ENCODE results near the gene FLAD1.

FLAD1 gene

GRCh38 chr1:154982897-154983648 is at the start of gene FLAD1:
Gene FLAD1 (plus strand): TSS chr1:154983344. CDS start chr1:154983695, 351 bp downstream.
- DNase-seq (ENCODE audit: low spot score) (peak; percentile 99), FAIRE-seq (peak; percentile 88)

GRCh38 chr1:154934358-154934948 is 48.7 kb upstream of the FLAD1 start:
- FAIRE-seq (no peak), DNase-seq (ENCODE audit: low spot score) (no peak)

GRCh38 chr1:154935749-154936554 is 47.2 kb upstream of the FLAD1 start:
- FAIRE-seq (no peak), DNase-seq (ENCODE audit: low spot score) (no peak)

DNA sequence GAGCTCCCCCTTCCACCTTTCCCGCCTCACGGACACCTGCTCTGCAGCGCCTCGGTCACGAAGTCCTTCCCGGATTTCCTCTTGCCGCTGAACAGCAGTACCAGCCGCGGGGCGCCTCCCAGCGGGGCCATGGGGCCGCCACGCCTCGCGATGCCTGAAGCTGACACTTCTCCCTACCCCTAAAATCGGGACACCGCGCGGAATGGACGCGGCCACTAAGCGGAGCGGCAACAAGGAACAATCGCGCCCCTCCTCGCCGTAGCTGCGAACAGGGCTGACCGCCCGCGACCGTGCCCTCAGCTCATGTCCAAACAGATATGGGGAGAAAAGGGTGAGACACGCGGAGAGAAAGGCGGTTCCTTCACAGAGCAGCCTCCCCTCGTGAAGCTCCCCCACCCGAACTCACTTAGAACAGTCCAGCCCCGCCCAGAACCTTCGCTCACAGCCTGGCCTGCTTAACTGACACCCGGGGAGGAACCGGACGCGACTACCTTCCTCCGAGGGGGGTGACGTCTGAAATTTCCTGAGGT is 46.5 kb upstream of the FLAD1 start, which contains the start of gene PMVK:
Gene PMVK (minus strand): TSS at position 165 of the 530 bp plus-strand sequence. CDS start 34 bp downstream, at position 131.
- FAIRE-seq (no peak), DNase-seq (ENCODE audit: low spot score) (peak; percentile 84)

- no peak for FAIRE-seq
- DNase-seq (ENCODE audit: low spot score), result peak; percentile 79
Observed at GRCh38 chr1:154937085-154937987, 45.8 kb upstream of the FLAD1 start.

GRCh38 chr1:154937988-154938386 is 45.2 kb upstream of the FLAD1 start:
- no peak for DNase-seq (ENCODE audit: low spot score)
- no peak for FAIRE-seq

GRCh38 chr1:154938604-154939399 is 44.3 kb upstream of the FLAD1 start:
- DNase-seq (ENCODE audit: low spot score), result no peak
- no peak for FAIRE-seq

GRCh38 chr1:154940213-154940560 is 43.0 kb upstream of the FLAD1 start:
- FAIRE-seq (no peak), DNase-seq (ENCODE audit: low spot score) (no peak)

DNA sequence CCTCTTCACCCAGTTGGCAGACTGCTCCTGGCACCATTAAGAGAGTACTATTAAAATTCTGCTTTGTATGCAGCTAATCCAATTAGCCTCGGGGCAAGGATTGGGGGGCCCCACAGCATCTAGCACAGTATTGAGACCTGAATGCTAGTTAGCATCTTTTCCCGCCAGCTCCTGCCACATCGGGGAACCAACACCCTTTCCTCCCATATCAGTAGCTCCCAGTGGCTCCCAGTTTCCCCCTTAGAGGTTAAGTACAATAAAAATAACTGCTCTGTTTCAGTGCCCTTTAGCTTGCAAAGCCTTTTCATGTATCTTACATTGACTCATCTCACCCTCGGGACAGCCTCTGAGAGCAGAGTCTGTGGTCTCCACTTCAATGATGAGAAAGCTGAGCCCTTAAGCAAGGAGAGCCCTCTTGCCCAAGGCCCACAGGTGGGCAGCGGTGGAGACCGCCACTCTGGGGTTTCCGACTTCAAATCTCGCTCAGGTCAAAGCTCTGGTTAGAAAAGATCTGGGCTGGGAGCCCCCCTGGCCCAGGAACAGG is 42.4 kb upstream of the FLAD1 start:
- DNase-seq (ENCODE audit: low spot score) (no peak), FAIRE-seq (no peak)

DNA sequence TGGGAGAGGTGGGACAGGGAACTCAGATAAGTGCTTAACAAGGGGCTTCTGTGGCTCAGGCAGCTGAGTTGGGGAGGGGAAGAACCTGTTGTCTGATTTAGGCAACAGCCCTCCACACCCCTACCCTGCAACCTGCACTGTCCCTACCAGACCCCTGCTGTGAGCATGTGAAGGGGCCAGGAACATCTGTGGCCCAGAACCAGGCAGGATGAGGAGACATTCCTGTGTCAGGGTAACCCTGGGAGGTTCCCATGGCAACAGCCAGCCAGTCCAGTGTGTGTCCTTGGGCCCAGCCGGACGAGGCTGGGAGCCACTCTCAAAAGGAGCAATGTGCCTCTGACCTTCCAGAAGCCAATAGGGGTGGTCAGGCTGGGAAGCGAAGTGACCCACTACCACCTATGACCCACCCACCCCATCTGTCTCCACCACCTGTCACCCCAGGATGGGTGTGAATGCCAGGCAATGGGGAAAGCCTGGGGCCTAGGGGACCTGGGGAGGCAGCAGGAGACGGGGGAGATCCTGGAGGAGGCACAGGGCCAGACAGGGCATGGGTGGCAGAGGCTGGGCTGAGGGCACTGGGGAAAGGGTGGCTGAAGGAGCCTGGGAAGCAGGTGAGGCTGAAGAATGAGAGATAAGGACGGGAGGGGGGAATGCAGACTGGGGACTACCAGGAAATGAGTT is 41.7 kb upstream of the FLAD1 start:
- FAIRE-seq (no peak), DNase-seq (ENCODE audit: low spot score) (no peak)

DNA sequence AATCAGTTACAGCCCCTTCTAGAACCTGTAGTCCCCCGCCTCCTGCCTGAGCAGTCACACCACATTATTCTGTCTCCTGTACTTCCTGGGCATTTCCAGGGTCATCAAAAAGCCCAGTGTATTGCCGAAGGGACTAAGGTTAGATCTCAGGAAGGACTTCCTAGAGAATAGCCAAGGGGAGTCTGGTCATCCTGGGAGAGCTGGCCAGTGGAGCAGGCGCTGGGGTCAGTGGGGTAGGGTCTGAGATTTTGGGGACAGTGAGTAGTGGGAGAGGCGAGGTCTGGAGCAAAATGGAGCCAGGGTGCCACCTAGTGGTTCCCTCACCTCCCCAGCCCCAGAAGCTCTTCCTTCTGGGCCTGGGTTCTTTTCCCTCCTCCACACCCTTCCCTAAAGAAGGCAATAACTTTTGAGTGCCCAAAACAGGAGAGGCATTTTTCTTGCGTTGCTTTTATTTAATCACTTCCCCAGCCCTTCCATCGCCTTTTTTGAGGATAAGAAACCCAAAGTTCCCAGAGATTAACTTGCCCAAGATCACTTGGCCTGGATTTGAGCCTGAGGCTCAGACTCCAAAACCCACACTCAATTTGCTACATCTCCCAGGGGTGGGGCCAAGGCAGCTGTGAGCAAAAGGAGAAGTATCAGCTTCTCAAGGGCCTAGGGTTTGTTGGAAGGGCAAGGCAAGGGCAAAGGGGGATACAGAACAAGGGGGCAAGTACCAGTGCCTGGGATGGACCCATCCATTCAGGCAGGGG is 39.3 kb upstream of the FLAD1 start:
- FAIRE-seq (no peak), DNase-seq (ENCODE audit: low spot score) (peak; percentile 4)

GRCh38 chr1:154944401-154945159 is 38.6 kb upstream of the FLAD1 start:
- DNase-seq (ENCODE audit: low spot score), result no peak
- no peak for FAIRE-seq

GRCh38 chr1:154945160-154945961 is 37.8 kb upstream of the FLAD1 start:
- DNase-seq (ENCODE audit: low spot score) (no peak), FAIRE-seq (no peak)

- no peak for DNase-seq (ENCODE audit: low spot score)
- FAIRE-seq, result no peak
Observed at GRCh38 chr1:154945962-154946850, 36.9 kb upstream of the FLAD1 start.

DNA sequence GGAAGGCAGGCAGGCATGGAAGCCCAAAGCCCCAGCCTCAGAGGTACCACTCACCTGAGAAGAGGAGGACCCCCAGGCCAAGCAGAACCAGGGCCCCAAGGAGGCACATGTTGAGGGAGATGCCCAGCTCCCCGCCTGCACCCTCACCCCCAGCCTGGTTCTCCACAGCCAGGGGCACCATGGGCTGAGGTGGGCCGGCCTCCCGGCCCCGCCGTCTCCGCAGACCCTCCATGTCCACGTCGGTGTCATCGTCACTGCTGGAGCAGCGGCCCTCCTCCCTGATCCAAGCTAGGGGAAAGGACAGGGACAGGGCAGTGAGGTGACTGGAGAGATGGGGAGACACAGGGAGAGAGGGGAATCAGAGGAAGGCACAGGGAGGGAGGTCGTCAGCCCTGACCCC is 35.1 kb upstream of the FLAD1 start:
- no peak for FAIRE-seq
- no peak for DNase-seq (ENCODE audit: low spot score)
